Progenitor cell of endocrine pancreas (in vitro differentiated cells): Measurements from ENCODE around the gene KLK7. TPM values are rescaled to one million over a fixed set of nuclear protein-coding genes. Genes with fewer than 3 reads are reported as not detected.

Experiments
- DNase-seq: peaks from one replicate; pipeline ENCODE4 v3.0.0; 2021; ENCODE audit warnings: low spot score; ENCODE audit not compliant: unreplicated experiment
- H3K27ac Mint-ChIP-seq: 2 replicates; pipeline ENCODE4 v1.8.0; 2021; ENCODE audit warnings: mild to moderate bottlenecking, moderate library complexity, mixed read lengths
- H3K27me3 Mint-ChIP-seq: 2 replicates; pipeline ENCODE4 v1.8.0; 2021; ENCODE audit warnings: mixed read lengths
- H3K36me3 Mint-ChIP-seq: 2 replicates; pipeline ENCODE4 v1.8.0; 2022; ENCODE audit warnings: mixed read lengths; ENCODE audit not compliant: insufficient read depth
- H3K4me1 Mint-ChIP-seq: 2 replicates; pipeline ENCODE4 v1.8.0; 2021; ENCODE audit warnings: low read depth, mixed read lengths
- H3K4me3 Mint-ChIP-seq: 2 replicates; pipeline ENCODE4 v1.8.0; 2021; ENCODE audit warnings: low read depth, mild to moderate bottlenecking, moderate library complexity, mixed read lengths
- H3K9me3 Mint-ChIP-seq: 2 replicates; pipeline ENCODE4 v1.8.0; 2021; ENCODE audit warnings: low read depth, mixed read lengths
- CTCF ChIP-seq: fragments of 200-600 bp; sonication (generic); IDR thresholded peaks from one replicate; pipeline ENCODE4 v1.5.0; 2021; ENCODE audit warnings: antibody characterized with exemption, mild to moderate bottlenecking; ENCODE audit not compliant: unreplicated experiment
- total RNA-seq: library from RNA; stranded (reverse); gene quantifications from 2 replicates; pipeline ENCODE4 v1.2.1, GENCODE V29; 2021

Gene KLK7
- total RNA-seq, 1 donor from 2014 or later: not detected

GRCh38 chr19:51003316-51003715 lies 19.6 kb upstream of the KLK7 start:
- no peak for TF ChIP-seq CTCF
- no peak overlapping the region for H3K4me3 Mint-ChIP-seq
- peaks cover 62% of the 10 kb centered on the region for H3K27me3 Mint-ChIP-seq
- H3K9me3 Mint-ChIP-seq: no peaks in the 10 kb centered on the region
- no peak overlapping the region for H3K27ac Mint-ChIP-seq
- no peak for DNase-seq
- no peaks in the 10 kb centered on the region for H3K36me3 Mint-ChIP-seq
- H3K4me1 Mint-ChIP-seq: peaks cover 8% of the 10 kb centered on the region

- Mint-ChIP-seq H3K27me3 (peaks cover 66% of the 10 kb centered on the region), H3K4me1 (peaks cover 11% of the 10 kb centered on the region), H3K9me3 (no peaks in the 10 kb centered on the region), H3K27ac (no peak overlapping the region), H3K36me3 (no peaks in the 10 kb centered on the region), H3K4me3 (no peak overlapping the region)
- DNase-seq: no peak
- no peak for TF ChIP-seq CTCF
Measured at GRCh38 chr19:51002542-51003311, 19.0 kb upstream of the KLK7 start.

- Mint-ChIP-seq H3K9me3 (no peaks in the 10 kb centered on the region), H3K27ac (no peak overlapping the region), H3K27me3 (peaks cover 64% of the 10 kb centered on the region), H3K4me1 (peaks cover 11% of the 10 kb centered on the region), H3K4me3 (no peak overlapping the region), H3K36me3 (no peaks in the 10 kb centered on the region)
- TF ChIP-seq CTCF: no peak
- DNase-seq: no peak
Measured at GRCh38 chr19:51002089-51002532, 18.4 kb upstream of the KLK7 start.

- peaks cover 11% of the 10 kb centered on the region for H3K4me1 Mint-ChIP-seq
- H3K27me3 Mint-ChIP-seq: peaks cover 63% of the 10 kb centered on the region
- no peaks in the 10 kb centered on the region for H3K36me3 Mint-ChIP-seq
- H3K4me3 Mint-ChIP-seq: no peak within 1 kb of the TSS
- DNase-seq: no peak
- peak within 1 kb of the TSS; percentile 45 for H3K27ac Mint-ChIP-seq
- no peak for TF ChIP-seq CTCF
- H3K9me3 Mint-ChIP-seq: no peaks in the 10 kb centered on the region
Measured at GRCh38 chr19:51001515-51001914, 17.8 kb upstream of the KLK7 start, which contains the start of gene KLK8. Gene KLK8 (minus strand): TSS chr19:51001604. CDS start chr19:51001167, 437 bp downstream.

- peaks cover 11% of the 10 kb centered on the region for H3K4me1 Mint-ChIP-seq
- no peaks in the 10 kb centered on the region for H3K36me3 Mint-ChIP-seq
- peaks cover 58% of the 10 kb centered on the region for H3K27me3 Mint-ChIP-seq
- no peak for TF ChIP-seq CTCF
- DNase-seq: no peak
- H3K9me3 Mint-ChIP-seq: no peaks in the 10 kb centered on the region
- peak overlapping the region; percentile 45 for H3K27ac Mint-ChIP-seq
- no peak overlapping the region for H3K4me3 Mint-ChIP-seq
Measured at GRCh38 chr19:51000981-51001380, 17.3 kb upstream of the KLK7 start.
